Endothelial cell of umbilical vein (primary cell): ENCODE measurements around the gene PDLIM5. TPM values are rescaled to one million over a fixed set of nuclear protein-coding genes. Genes with fewer than 3 reads are reported as not detected.

Experiments used
- BruUV-seq: library from RNA; stranded (reverse); fragments of 400-500 nt; replicated peaks from 2 replicates; lab custom pipeline; 2021; lab: Mats Ljungman, UMichigan
- CTCF ChIA-PET: fragments of 300-600, 350-600 bp; sonication (Branson Sonifier 250); formaldehyde crosslinking; loops from one replicate; lab custom pipeline; 2021; ENCODE audit warnings: antibody characterized with exemption, inconsistent platforms; lab: Charles Lee
- POLR2A ChIA-PET: fragments of 300-600, 350-600 bp; sonication (Branson Sonifier 250); formaldehyde crosslinking; loops from one replicate; lab custom pipeline; 2021; ENCODE audit warnings: antibody characterized with exemption, inconsistent platforms; lab: Charles Lee
- DNase-seq: peaks from one replicate; pipeline ENCODE4 v3.0.0-alpha.2; 2011; ENCODE audit warnings: low read depth, low spot score
- FAIRE-seq: peaks from 2 replicates; lab custom pipeline; 2011; peaks lifted over from hg19 to GRCh38; lab: Jason Lieb, UNC
- H2AFZ ChIP-seq: 2 replicates; pipeline ENCODE4 v1.6.0; 2012; ENCODE audit warnings: low read depth, low read length, control low read depth, inconsistent platforms
- H3K27ac ChIP-seq: 2 replicates; pipeline ENCODE4 v1.5.1; 2011; ENCODE audit warnings: low read depth, mild to moderate bottlenecking, control low read depth, low read length, moderate library complexity; ENCODE audit not compliant: insufficient read depth
- H3K27me3 ChIP-seq, 2 experiments: 2 replicates each; pipeline versions ENCODE4 v1.6.0 to v1.6.1; 2011; ENCODE audit warnings: low read length in 2 of 2, mixed read lengths in 1 of 2; ENCODE audit not compliant: control insufficient read depth in 2 of 2, insufficient read depth in 2 of 2
- H3K36me3 ChIP-seq, 2 experiments: 2 replicates in 1 of 2; 3 replicates in 1 of 2; pipeline ENCODE4 v1.5.1; 2011; ENCODE audit warnings: low read length in 2 of 2, mild to moderate bottlenecking in 1 of 2, moderate library complexity in 1 of 2; ENCODE audit not compliant: control insufficient read depth in 2 of 2, insufficient read depth in 2 of 2; ENCODE audit errors: extremely low read depth in 1 of 2
- H3K4me1 ChIP-seq: 3 replicates; pipeline ENCODE4 v1.5.1; 2011; ENCODE audit warnings: mild to moderate bottlenecking, low read length; ENCODE audit not compliant: control insufficient read depth, insufficient read depth; ENCODE audit errors: extremely low read depth
- H3K4me2 ChIP-seq: 2 replicates; pipeline ENCODE4 v1.6.1; 2011; ENCODE audit warnings: low read length, control low read depth, mixed read lengths; ENCODE audit not compliant: insufficient read depth
- H3K4me3 ChIP-seq, 3 experiments: fragments of 200-600 bp in 1 of 3; sonication (generic), shearing (Covaris generic) in 1 of 3; replicated peaks in 1 of 3; 2 replicates each; pipeline ENCODE4 v1.5.1; 2011 to 2016; ENCODE audit warnings: control low read depth in 3 of 3, low read length in 3 of 3, mild to moderate bottlenecking in 2 of 3, inconsistent platforms in 1 of 3, low read depth in 1 of 3, moderate library complexity in 1 of 3; ENCODE audit not compliant: insufficient read depth in 1 of 3
- H3K79me2 ChIP-seq: 2 replicates; pipeline ENCODE4 v1.6.0; 2012; ENCODE audit warnings: low read length, inconsistent platforms; ENCODE audit not compliant: control insufficient read depth, insufficient read depth
- H3K9ac ChIP-seq: replicated peaks from 2 replicates; pipeline ENCODE3; 2011; ENCODE audit warnings: low read length, control low read depth; ENCODE audit not compliant: insufficient read depth; ENCODE audit errors: extremely low read depth
- H3K9me1 ChIP-seq: replicated peaks from 3 replicates; pipeline ENCODE4 v1.6.0; 2011; ENCODE audit warnings: mild to moderate bottlenecking, low read length; ENCODE audit not compliant: control insufficient read depth, insufficient read depth; ENCODE audit errors: extremely low read depth
- H3K9me3 ChIP-seq: replicated peaks from 2 replicates; pipeline ENCODE4 v1.5.1; 2012; ENCODE audit warnings: low read length, inconsistent platforms; ENCODE audit not compliant: control insufficient read depth, insufficient read depth
- H4K20me1 ChIP-seq: replicated peaks from 2 replicates; pipeline ENCODE3; 2011; ENCODE audit warnings: mild to moderate bottlenecking, low read length; ENCODE audit not compliant: control insufficient read depth, insufficient read depth; ENCODE audit errors: extremely low read depth
- EZH2 ChIP-seq: IDR thresholded peaks from 2 replicates; pipeline ENCODE4 v1.6.1; 2012; ENCODE audit warnings: borderline replicate concordance, low read depth, mild to moderate bottlenecking, moderate library complexity, low read length, inconsistent platforms; ENCODE audit not compliant: severe bottlenecking
- FOS ChIP-seq: IDR thresholded peaks from 2 replicates; pipeline ENCODE4 v1.6.1; 2011; ENCODE audit warnings: mild to moderate bottlenecking, low read length, moderate library complexity, borderline replicate concordance; ENCODE audit not compliant: insufficient read depth
- GATA2 ChIP-seq: IDR thresholded peaks from 2 replicates; pipeline ENCODE4 v1.7.0; 2011; ENCODE audit warnings: low read depth, mild to moderate bottlenecking, moderate library complexity, mixed read lengths, low read length; ENCODE audit not compliant: insufficient read length, insufficient read depth
- JUN ChIP-seq: IDR thresholded peaks from 2 replicates; pipeline ENCODE4 v1.6.1; 2011; ENCODE audit warnings: borderline replicate concordance, low read depth; ENCODE audit not compliant: insufficient read length, insufficient read depth
- MAX ChIP-seq: IDR thresholded peaks from 2 replicates; pipeline ENCODE4 v1.6.1; 2011; ENCODE audit not compliant: insufficient read depth, insufficient read length
- POLR2A ChIP-seq: IDR thresholded peaks from 2 replicates; pipeline ENCODE4 v1.6.1; 2012; ENCODE audit warnings: low read depth, mild to moderate bottlenecking, control low read depth, low read length
- POLR2AphosphoS5 ChIP-seq: IDR thresholded peaks from 2 replicates; pipeline ENCODE4 v1.6.1; 2012; ENCODE audit warnings: low read depth, mild to moderate bottlenecking, control low read depth, low read length, moderate library complexity; ENCODE audit not compliant: insufficient read depth
- dilution Hi-C: fragments of 300-500 bp; cut with MboI; formaldehyde crosslinking; loops from one replicate; pipeline ENCODE4 v1.15.0; 2019; ENCODE audit warnings: low sequenced_read_pairs; ENCODE audit not compliant: extremely low pct_ligation_motif_present
- intact Hi-C: fragments of 100-400 bp; cut with micrococcal nuclease; formaldehyde crosslinking; loops from one replicate; pipeline ENCODE4 v1.10.0; 2022
- polyA plus RNA-seq, 4 experiments: library from polyadenylated mRNA; depleted of rRNA in 3 of 4; stranded (reverse) in 3 of 4; unstranded in 1 of 4; fragments of >200 nt; gene quantifications; 2 replicates each; pipeline versions ENCODE4 v1.2.1 to v1.2.3, GENCODE V29; 2011 to 2012; ENCODE audit warnings: missing spikeins in 1 of 4
- total RNA-seq: library from RNA; stranded (reverse); gene quantifications from 2 replicates; pipeline ENCODE4 v1.2.3, GENCODE V29; 2021
- TF ChIP-seq, protein P1 (sequence below), 2 donors: IDR thresholded peaks; 1 replicate in 1 of 2; 2 replicates in 1 of 2; pipeline ENCODE4 v1.5.1; 2011; ENCODE audit warnings: low read length in 2 of 2, mild to moderate bottlenecking in 2 of 2, moderate library complexity in 2 of 2, control low read depth in 1 of 2, inconsistent platforms in 1 of 2, low read depth in 1 of 2; ENCODE audit not compliant: insufficient read depth in 1 of 2; ENCODE audit errors: extremely low read depth in 1 of 2

The PDLIM5 gene
- total and polyA plus RNA-seq, 2 donors (not counting 3 experiments of a cell fraction or from before 2014, with no cell fraction given), result 243 to 310 TPM

DNA sequence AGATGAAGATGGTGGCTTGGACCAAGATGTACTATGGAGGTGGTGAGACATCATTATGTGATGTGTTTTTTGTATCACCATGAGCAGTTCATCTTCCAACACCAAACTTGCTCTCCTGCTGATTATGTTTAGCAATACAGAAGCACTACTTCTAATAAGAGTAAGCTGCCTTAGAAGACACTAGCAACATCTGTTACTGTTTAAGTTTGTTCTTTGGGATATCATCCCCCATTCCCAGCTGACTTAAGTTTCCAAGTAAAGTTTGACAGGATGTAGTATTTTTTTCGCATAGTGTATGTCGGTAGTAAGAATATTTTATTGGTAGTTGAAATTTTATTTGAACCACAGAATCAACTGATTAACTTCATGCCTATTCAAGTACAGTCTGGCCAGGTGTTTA lies 182.5 kb downstream of the PDLIM5 start:
- BruUV-seq, result no TSS peak
- no peak overlapping the region for H2AFZ ChIP-seq
- POLR2A ChIA-PET, result no interaction called here
- no peaks in the 10 kb centered on the region for H3K9me1 ChIP-seq
- DNase-seq (no peak), FAIRE-seq (no peak)
- H3K9ac ChIP-seq, result no peak overlapping the region
- intact Hi-C loops, result no loop called here
- no peaks in the 10 kb centered on the region for H3K9me3 ChIP-seq
- no peaks in the 10 kb centered on the region for H3K27me3 ChIP-seq
- H4K20me1 ChIP-seq, result no peaks in the 10 kb centered on the region
- H3K4me2 ChIP-seq, result no peak overlapping the region
- no peak for TF ChIP-seq POLR2A
- no peak for TF ChIP-seq EZH2
- no peak for TF ChIP-seq FOS
- TF ChIP-seq, protein P1, sequence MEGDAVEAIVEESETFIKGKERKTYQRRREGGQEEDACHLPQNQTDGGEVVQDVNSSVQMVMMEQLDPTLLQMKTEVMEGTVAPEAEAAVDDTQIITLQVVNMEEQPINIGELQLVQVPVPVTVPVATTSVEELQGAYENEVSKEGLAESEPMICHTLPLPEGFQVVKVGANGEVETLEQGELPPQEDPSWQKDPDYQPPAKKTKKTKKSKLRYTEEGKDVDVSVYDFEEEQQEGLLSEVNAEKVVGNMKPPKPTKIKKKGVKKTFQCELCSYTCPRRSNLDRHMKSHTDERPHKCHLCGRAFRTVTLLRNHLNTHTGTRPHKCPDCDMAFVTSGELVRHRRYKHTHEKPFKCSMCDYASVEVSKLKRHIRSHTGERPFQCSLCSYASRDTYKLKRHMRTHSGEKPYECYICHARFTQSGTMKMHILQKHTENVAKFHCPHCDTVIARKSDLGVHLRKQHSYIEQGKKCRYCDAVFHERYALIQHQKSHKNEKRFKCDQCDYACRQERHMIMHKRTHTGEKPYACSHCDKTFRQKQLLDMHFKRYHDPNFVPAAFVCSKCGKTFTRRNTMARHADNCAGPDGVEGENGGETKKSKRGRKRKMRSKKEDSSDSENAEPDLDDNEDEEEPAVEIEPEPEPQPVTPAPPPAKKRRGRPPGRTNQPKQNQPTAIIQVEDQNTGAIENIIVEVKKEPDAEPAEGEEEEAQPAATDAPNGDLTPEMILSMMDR (IDR thresholded peaks at IDR 0.05; ENCODE audit: extremely low read depth in 1 of 2, insufficient read depth in 1 of 2, low read depth in 1 of 2, low read length in 2 of 2), result no peak
- TF ChIP-seq POLR2AphosphoS5, result no peak
- TF ChIP-seq JUN, result no peak
- no peak for TF ChIP-seq GATA2
- no peak for TF ChIP-seq MAX
- CTCF ChIA-PET, result no interaction called here
- H3K4me3 ChIP-seq, result no peak overlapping the region
- peaks cover 23% of the 10 kb centered on the region for H3K79me2 ChIP-seq
- dilution Hi-C loops, result no loop called here
- H3K4me1 ChIP-seq, result peaks cover 7% of the 10 kb centered on the region
- no peak overlapping the region for H3K27ac ChIP-seq
- H3K36me3 ChIP-seq, result peaks cover 4% of the 10 kb centered on the region in 2 experiments
